Pancreas (tissue), 10 donors: ENCODE results near the gene CEP63. TPM values are rescaled to one million over a fixed set of nuclear protein-coding genes. Genes with fewer than 3 reads are reported as not detected.
A peak's percentile ranks its signal among the peaks of the same experiment; 100 is the strongest.

ENCODE experiments used
- ATAC-seq, 4 donors: fragments of 200-7000 bp; cut with Tn5 transposase; one replicate each; pipeline versions ENCODE4 v1.8.0 to v1.9.1; 2020; ENCODE audit warnings: mild to moderate bottlenecking in 4 of 4, moderate library complexity in 4 of 4
- DNase-seq, 6 donors: peaks; one replicate each; pipeline ENCODE4 v3.0.0-alpha.2; 2020
- FAIRE-seq: peaks from 2 replicates; lab custom pipeline; 2012; peaks lifted over from hg19 to GRCh38; lab: Jason Lieb, UNC
- H3K27ac ChIP-seq, 4 donors: fragments of 200-600 bp; sonication (generic); 1 replicate in 3 of 4; 2 replicates in 1 of 4; pipeline versions ENCODE4 v1.5.0 to v1.8.0; 2020
- H3K27me3 ChIP-seq, 4 donors: fragments of 200-600 bp; one replicate each; pipeline ENCODE4 v1.8.0; 2021
- H3K36me3 ChIP-seq, 3 donors: fragments of 200-600 bp; sonication (generic) in 1 of 3; one replicate each; pipeline versions ENCODE4 v1.5.0 to v1.8.0; 2020 to 2021
- H3K4me1 ChIP-seq, 3 donors: fragments of 200-600 bp; one replicate each; pipeline ENCODE4 v1.8.0; 2021
- H3K4me3 ChIP-seq, 4 donors: fragments of 200-600 bp; sonication (generic) in 2 of 4; one replicate each; pipeline versions ENCODE4 v1.5.0 to v1.8.0; 2020 to 2021
- H3K9me3 ChIP-seq, 4 donors: fragments of 200-600 bp; one replicate each; pipeline ENCODE4 v1.8.0; 2021
- WGBS, 2 donors: extraction: QIAGEN DNeasy Blood & Tissue Kit; methylation state at CpG; one replicate each; pipeline ENCODE4 v1.1.7; 2013; 5-methylcytosine and 5-hydroxymethylcytosine counted together
- intact Hi-C, 3 donors: fragments of 100-400 bp; cut with DNase I; formaldehyde crosslinking; loops; one replicate each; pipeline versions ENCODE4 v1.11.1 to v1.14.2; 2022
- polyA plus RNA-seq, 2 donors: library from polyadenylated mRNA; stranded (reverse); fragments of 200-250 nt; gene quantifications; one replicate each; pipeline ENCODE4 v1.2.3, GENCODE V29; 2013
- total RNA-seq, 6 donors: library from RNA; stranded (reverse); fragmentation: NEBNext Ultra II Directional in 4 of 6; extraction: Animal tissue kit (Norgen Biotek cat#: 25700) in 4 of 6; gene quantifications; one replicate each; pipeline versions ENCODE4 v1.2.1 to v1.2.4, GENCODE V29; 2021 to 2023
- TF ChIP-seq, protein P1 (sequence below), 4 donors: fragments of 200-600 bp; sonication (generic) in 3 of 4; IDR thresholded peaks; one replicate each; pipeline versions ENCODE4 v1.5.0 to v1.8.0; 2021; ENCODE audit warnings: antibody characterized with exemption in 4 of 4
- donor health status: healthy with polysubstance abuse.
- donor health status: DM: no; HTN: no; CAD: no; lungs with moderate emphysema.
- donor health status: DM: no; HTN: no; CAD: no.
- donor health status: control.
- donor health status: control.
- donor health status: Bipolar disorder and iron deficiency.
- donor health status: DM: yes; HTN: yes; CAD: no.
- donor health status: DM: no; HTN: no; CAD: no.
- donor health status: DM: no; HTN: no; CAD: no.
- donor health status: DM: yes; HTN: yes; CAD: no.

CEP63 gene
- total and polyA plus RNA-seq, 8 donors: 8.9 to 17.2 (median 11.4) TPM

GRCh38 chr3:134601539-134602439 lies 115.9 kb downstream of the CEP63 start:
- Histone ChIP-seq H3K9me3 (no peaks in the 10 kb centered on the region), H3K4me1 (no peaks in the 10 kb centered on the region), H3K36me3 (no peaks in the 10 kb centered on the region), H3K27ac (no peak overlapping the region), H3K4me3 (no peak overlapping the region), H3K27me3 (no peaks in the 10 kb centered on the region)
- TF ChIP-seq, protein P1, sequence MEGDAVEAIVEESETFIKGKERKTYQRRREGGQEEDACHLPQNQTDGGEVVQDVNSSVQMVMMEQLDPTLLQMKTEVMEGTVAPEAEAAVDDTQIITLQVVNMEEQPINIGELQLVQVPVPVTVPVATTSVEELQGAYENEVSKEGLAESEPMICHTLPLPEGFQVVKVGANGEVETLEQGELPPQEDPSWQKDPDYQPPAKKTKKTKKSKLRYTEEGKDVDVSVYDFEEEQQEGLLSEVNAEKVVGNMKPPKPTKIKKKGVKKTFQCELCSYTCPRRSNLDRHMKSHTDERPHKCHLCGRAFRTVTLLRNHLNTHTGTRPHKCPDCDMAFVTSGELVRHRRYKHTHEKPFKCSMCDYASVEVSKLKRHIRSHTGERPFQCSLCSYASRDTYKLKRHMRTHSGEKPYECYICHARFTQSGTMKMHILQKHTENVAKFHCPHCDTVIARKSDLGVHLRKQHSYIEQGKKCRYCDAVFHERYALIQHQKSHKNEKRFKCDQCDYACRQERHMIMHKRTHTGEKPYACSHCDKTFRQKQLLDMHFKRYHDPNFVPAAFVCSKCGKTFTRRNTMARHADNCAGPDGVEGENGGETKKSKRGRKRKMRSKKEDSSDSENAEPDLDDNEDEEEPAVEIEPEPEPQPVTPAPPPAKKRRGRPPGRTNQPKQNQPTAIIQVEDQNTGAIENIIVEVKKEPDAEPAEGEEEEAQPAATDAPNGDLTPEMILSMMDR (IDR thresholded peaks at IDR 0.05): no peak
- DNase-seq (peak in 1 of 6 donors; percentile 12), FAIRE-seq (no peak), ATAC-seq (peak in 2 of 4 donors; percentile 74 to 77)
- WGBS, 2 donors: 49 to 50% methylated on average over 19 of the region's 19 CpGs
- intact Hi-C loops: loop anchor here in 2 of 3 donors (5.0 to 10.0 kb wide), 2 partner anchors 1291 to 1293 kb away; no protein-coding TSS in a partner anchor

DNA sequence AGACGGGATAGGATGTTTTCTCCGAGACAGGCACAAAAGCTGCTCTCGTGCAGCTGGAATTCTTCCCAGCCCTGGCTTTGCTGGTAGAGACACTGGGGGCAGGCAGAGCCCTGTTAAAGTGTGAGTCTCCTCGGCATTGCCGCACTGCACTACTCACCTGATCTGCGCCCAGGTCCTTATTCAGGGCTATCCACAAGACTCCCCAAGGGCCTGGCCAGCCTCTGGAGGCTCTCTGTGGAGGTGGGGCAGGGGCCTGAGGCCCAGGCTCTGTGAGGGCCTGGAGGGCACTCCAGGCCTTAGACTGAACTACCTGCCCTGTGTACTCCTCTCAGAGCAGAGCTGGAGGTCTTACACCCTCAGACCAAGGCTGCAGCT lies 116.6 kb downstream of the CEP63 start:
- no peaks in the 10 kb centered on the region for H3K27me3 ChIP-seq
- intact Hi-C loops: loop anchor here in 2 of 3 donors (5.0 to 10.0 kb wide), 2 partner anchors 1290 to 1292 kb away; no protein-coding TSS in a partner anchor
- no peaks in the 10 kb centered on the region for H3K4me1 ChIP-seq
- no peak overlapping the region for H3K4me3 ChIP-seq
- TF ChIP-seq, protein P1 (IDR thresholded peaks at IDR 0.05): no peak
- no peaks in the 10 kb centered on the region for H3K36me3 ChIP-seq
- H3K9me3 ChIP-seq: no peaks in the 10 kb centered on the region
- 68 to 70% methylated on average over 6 of the region's 6 CpGs for WGBS, 2 donors
- H3K27ac ChIP-seq: no peak overlapping the region
- ATAC-seq (peak in 2 of 4 donors; percentile 4 to 8), DNase-seq (peak in 1 of 6 donors; percentile 5), FAIRE-seq (no peak)

DNA sequence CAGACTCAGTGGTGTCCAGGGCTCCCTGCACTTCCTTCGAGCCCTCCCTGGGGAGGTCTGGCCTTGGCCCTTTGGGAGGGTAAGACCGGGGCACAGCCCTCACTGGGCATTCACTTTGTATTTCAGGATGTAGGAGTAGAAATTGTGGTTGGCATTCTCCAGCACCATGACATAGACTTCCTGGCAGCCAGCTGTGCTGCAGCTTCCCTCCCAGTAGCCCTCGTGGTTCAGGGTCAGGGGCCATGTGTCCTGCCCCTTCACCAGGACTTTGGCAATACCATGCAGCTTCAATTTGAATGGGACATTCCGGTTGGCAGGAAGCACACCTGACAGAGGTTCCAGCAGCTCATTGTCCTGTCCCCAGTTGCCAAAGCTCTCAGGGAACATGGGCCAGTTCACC lies 117.6 kb downstream of the CEP63 start:
- Histone ChIP-seq H3K9me3 (no peaks in the 10 kb centered on the region), H3K27me3 (no peaks in the 10 kb centered on the region), H3K27ac (no peak overlapping the region), H3K36me3 (no peaks in the 10 kb centered on the region), H3K4me1 (no peaks in the 10 kb centered on the region), H3K4me3 (no peak overlapping the region)
- no peak for ATAC-seq
- FAIRE-seq: no peak
- peak in 1 of 6 donors; percentile 6 for DNase-seq
- 59 to 68% methylated on average over 4 of the region's 4 CpGs for WGBS, 2 donors
- TF ChIP-seq, protein P1 (IDR thresholded peaks at IDR 0.05): no peak
- intact Hi-C loops: loop anchor here in 2 of 3 donors (5.0 to 10.0 kb wide), 2 partner anchors 1289 to 1291 kb away; no protein-coding TSS in a partner anchor

GRCh38 chr3:134603956-134604355 lies 118.1 kb downstream of the CEP63 start:
- Histone ChIP-seq H3K4me1 (no peaks in the 10 kb centered on the region), H3K36me3 (no peaks in the 10 kb centered on the region), H3K9me3 (no peaks in the 10 kb centered on the region), H3K27me3 (no peaks in the 10 kb centered on the region), H3K4me3 (no peak overlapping the region), H3K27ac (no peak overlapping the region)
- TF ChIP-seq, protein P1 (IDR thresholded peaks at IDR 0.05): no peak
- no peak for FAIRE-seq
- intact Hi-C loops: loop anchor here in 2 of 3 donors (5.0 to 10.0 kb wide), 2 partner anchors 1288 to 1291 kb away; no protein-coding TSS in a partner anchor
- no peak for ATAC-seq
- peak in 1 of 6 donors; percentile 9 for DNase-seq
- 83 to 90% methylated on average over 13 of the region's 13 CpGs for WGBS, 2 donors
